ENCODE data around the gene PTPN11. TPM values are rescaled to one million over a fixed set of nuclear protein-coding genes. Genes with fewer than 3 reads are reported as not detected.
A peak's percentile ranks its signal among the peaks of the same experiment; 100 is the strongest.

The PTPN11 gene
- total and polyA plus RNA-seq, 10 of the 15 experiments (the other 5 are each of a cell fraction or from before 2014, with no cell fraction given), result 14.6 to 85.2 (median 58.6) TPM

- TF ChIP-seq ESRRA (IDR thresholded peaks at IDR 0.05; ENCODE audit: low read length) (no peak), PKNOX1 (IDR thresholded peaks at IDR 0.05) (peak; percentile 49; the same call in 1 of the 2 replicates), MEF2A (IDR thresholded peaks at IDR 0.05; ENCODE audit: insufficient read depth, low read depth, low read length) (no peak), REST (IDR thresholded peaks at IDR 0.05; ENCODE audit: low read depth, low read length) (no peak), TARDBP (IDR thresholded peaks at IDR 0.05; ENCODE audit: borderline replicate concordance) (no peak), EP300 (IDR thresholded peaks at IDR 0.05; ENCODE audit: borderline replicate concordance in 1 of 2, control insufficient read depth in 1 of 2, low read depth in 2 of 2, low read length in 2 of 2) (no peak), POLR2AphosphoS5 (IDR thresholded peaks at IDR 0.05; ENCODE audit: low read length) (peak; percentile 79), SIN3A (IDR thresholded peaks at IDR 0.05; ENCODE audit: low read depth, low read length) (peak; percentile 72; the same call in 1 of the 2 replicates), SMC3 (IDR thresholded peaks at IDR 0.05; ENCODE audit: borderline replicate concordance, low read length) (no peak), TAF1 (IDR thresholded peaks at IDR 0.05; ENCODE audit: borderline replicate concordance, low read depth, low read length) (peak; percentile 77; the same call in 1 of the 2 replicates), NR2F1 (conservative IDR thresholded peaks at IDR 0.05) (peak; percentile 89), ZNF274 (IDR thresholded peaks at IDR 0.05; ENCODE audit: insufficient read depth, insufficient read length) (no peak), IKZF2 (IDR thresholded peaks at IDR 0.05) (no peak), STAT1 (conservative IDR thresholded peaks at IDR 0.05) (no peak; the same call in 1 of the 2 replicates), LARP7 (IDR thresholded peaks at IDR 0.05) (peak; percentile 85), ZNF207 (IDR thresholded peaks at IDR 0.05; ENCODE audit: borderline replicate concordance) (0 out of 2 replicates have a peak, but pooled peaks have one; percentile 16), SUZ12 (IDR thresholded peaks at IDR 0.05; ENCODE audit: unreplicated experiment) (no peak)
- TF ChIP-seq, protein P1, sequence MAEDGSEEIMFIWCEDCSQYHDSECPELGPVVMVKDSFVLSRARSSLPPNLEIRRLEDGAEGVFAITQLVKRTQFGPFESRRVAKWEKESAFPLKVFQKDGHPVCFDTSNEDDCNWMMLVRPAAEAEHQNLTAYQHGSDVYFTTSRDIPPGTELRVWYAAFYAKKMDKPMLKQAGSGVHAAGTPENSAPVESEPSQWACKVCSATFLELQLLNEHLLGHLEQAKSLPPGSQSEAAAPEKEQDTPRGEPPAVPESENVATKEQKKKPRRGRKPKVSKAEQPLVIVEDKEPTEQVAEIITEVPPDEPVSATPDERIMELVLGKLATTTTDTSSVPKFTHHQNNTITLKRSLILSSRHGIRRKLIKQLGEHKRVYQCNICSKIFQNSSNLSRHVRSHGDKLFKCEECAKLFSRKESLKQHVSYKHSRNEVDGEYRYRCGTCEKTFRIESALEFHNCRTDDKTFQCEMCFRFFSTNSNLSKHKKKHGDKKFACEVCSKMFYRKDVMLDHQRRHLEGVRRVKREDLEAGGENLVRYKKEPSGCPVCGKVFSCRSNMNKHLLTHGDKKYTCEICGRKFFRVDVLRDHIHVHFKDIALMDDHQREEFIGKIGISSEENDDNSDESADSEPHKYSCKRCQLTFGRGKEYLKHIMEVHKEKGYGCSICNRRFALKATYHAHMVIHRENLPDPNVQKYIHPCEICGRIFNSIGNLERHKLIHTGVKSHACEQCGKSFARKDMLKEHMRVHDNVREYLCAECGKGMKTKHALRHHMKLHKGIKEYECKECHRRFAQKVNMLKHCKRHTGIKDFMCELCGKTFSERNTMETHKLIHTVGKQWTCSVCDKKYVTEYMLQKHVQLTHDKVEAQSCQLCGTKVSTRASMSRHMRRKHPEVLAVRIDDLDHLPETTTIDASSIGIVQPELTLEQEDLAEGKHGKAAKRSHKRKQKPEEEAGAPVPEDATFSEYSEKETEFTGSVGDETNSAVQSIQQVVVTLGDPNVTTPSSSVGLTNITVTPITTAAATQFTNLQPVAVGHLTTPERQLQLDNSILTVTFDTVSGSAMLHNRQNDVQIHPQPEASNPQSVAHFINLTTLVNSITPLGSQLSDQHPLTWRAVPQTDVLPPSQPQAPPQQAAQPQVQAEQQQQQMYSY (CRISPR knock-in tag; IDR thresholded peaks at IDR 0.05), result no peak
- TF ChIP-seq, protein P2, sequence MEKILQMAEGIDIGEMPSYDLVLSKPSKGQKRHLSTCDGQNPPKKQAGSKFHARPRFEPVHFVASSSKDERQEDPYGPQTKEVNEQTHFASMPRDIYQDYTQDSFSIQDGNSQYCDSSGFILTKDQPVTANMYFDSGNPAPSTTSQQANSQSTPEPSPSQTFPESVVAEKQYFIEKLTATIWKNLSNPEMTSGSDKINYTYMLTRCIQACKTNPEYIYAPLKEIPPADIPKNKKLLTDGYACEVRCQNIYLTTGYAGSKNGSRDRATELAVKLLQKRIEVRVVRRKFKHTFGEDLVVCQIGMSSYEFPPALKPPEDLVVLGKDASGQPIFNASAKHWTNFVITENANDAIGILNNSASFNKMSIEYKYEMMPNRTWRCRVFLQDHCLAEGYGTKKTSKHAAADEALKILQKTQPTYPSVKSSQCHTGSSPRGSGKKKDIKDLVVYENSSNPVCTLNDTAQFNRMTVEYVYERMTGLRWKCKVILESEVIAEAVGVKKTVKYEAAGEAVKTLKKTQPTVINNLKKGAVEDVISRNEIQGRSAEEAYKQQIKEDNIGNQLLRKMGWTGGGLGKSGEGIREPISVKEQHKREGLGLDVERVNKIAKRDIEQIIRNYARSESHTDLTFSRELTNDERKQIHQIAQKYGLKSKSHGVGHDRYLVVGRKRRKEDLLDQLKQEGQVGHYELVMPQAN (conservative IDR thresholded peaks at IDR 0.05), result peak; percentile 83
Observed at GRCh38 chr12:112381883-112382796, 36.6 kb upstream of the PTPN11 start, which contains the start of gene HECTD4 (continued).

Data from GM12878 (cell line).